Gastroesophageal sphincter (tissue), 4 donors: Measurements from ENCODE around the gene MTHFD2L. TPM values are rescaled to one million over a fixed set of nuclear protein-coding genes. Genes with fewer than 3 reads are reported as not detected.

Experiments
- ATAC-seq: fragments of 150-250 bp; one replicate; pipeline ENCODE4 v1.9.1; 2016; ENCODE audit warnings: mild to moderate bottlenecking, moderate library complexity
- H3K27ac ChIP-seq, 4 donors: fragments of 200-600 bp; sonication (generic) in 3 of 4; 1 replicate in 3 of 4; 2 replicates in 1 of 4; pipeline ENCODE4 v1.5.1; 2016 to 2019
- H3K27me3 ChIP-seq: fragments of 200-600 bp; sonication (generic); one replicate; pipeline ENCODE4 v1.5.1; 2019
- H3K36me3 ChIP-seq, 2 donors: fragments of 200-600 bp; sonication (generic); one replicate each; pipeline ENCODE4 v1.5.1; 2019; ENCODE audit warnings: control low read depth in 1 of 2
- H3K4me1 ChIP-seq, 3 donors: fragments of 200-600 bp; sonication (generic); 1 replicate in 2 of 3; 2 replicates in 1 of 3; pipeline ENCODE4 v1.5.1; 2016 to 2019; ENCODE audit warnings: control low read depth in 2 of 3
- H3K4me3 ChIP-seq, 2 donors: fragments of 200-600 bp; sonication (generic); one replicate each; pipeline ENCODE4 v1.5.1; 2019; ENCODE audit warnings: mild to moderate bottlenecking in 1 of 2, moderate library complexity in 1 of 2
- H3K9me3 ChIP-seq, 3 donors: fragments of 200-600 bp; sonication (generic); one replicate each; pipeline ENCODE4 v1.5.1; 2017 to 2019; ENCODE audit warnings: control low read depth in 2 of 3
- EP300 ChIP-seq: sonication (generic); formaldehyde crosslinking; IDR thresholded peaks from one replicate; pipeline ENCODE4 v1.6.1; 2017; ENCODE audit warnings: antibody characterized with exemption, mild to moderate bottlenecking
- POLR2A ChIP-seq, 2 donors: fragments of 450-650 bp; IDR thresholded peaks; one replicate each; pipeline ENCODE4 v1.6.1; 2017; ENCODE audit warnings: antibody characterized with exemption in 2 of 2, mild to moderate bottlenecking in 2 of 2, moderate library complexity in 1 of 2
- POLR2AphosphoS5 ChIP-seq: sonication (generic); formaldehyde crosslinking; IDR thresholded peaks from one replicate; pipeline ENCODE4 v1.6.1; 2017; ENCODE audit warnings: antibody characterized with exemption
- WGBS, 2 donors: methylation state at CpG; one replicate each; pipeline ENCODE4 v1.1.5; 2018; ENCODE audit warnings: low coverage in 1 of 2; 5-methylcytosine and 5-hydroxymethylcytosine counted together
- total RNA-seq, 4 donors: library from RNA; depleted of rRNA; stranded (reverse); fragments of >200 nt; gene quantifications; one replicate each; pipeline ENCODE4 v1.1.0, GENCODE V29; 2016
- TF ChIP-seq, protein P1 (sequence below), 4 experiments: fragments of 200-600 bp in 2 of 4; fragments of 450-650 bp in 2 of 4; sonication (generic) in 1 of 4; IDR thresholded peaks; one replicate each; pipeline ENCODE4 v1.5.1; 2017 to 2019; ENCODE audit warnings: antibody characterized with exemption in 4 of 4, mild to moderate bottlenecking in 2 of 4, moderate library complexity in 2 of 4

MTHFD2L gene
- total RNA-seq, 4 donors from 2014 or later, result 12.4 to 29.0 (median 23.4) TPM

DNA sequence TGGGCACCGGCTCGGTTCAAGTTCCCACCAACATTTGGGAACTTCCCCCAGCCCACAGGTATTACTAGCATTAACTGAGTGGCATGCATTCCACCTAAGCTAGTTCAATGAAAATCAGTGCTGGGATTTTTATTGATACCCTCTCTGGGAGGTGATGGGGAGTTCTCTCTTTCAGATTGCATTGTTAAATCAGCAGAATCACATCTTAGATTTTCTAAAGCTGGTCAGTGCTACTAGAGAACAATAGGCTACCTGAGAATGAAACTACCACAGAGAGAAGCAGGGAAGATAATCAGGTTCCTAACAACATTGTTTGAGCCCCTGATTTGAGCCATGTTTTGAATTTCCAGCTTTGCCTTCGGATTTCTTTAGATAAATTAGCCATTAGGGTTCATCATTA, 166.3 kb downstream of the MTHFD2L start:
- ATAC-seq, result no peak
- Histone ChIP-seq H3K27ac (no peak overlapping the region), H3K36me3 (no peaks in the 10 kb centered on the region), H3K4me1 (peaks cover 0 to 6% (median 0%) of the 10 kb centered on the region in 3 donors), H3K4me3 (no peak overlapping the region), H3K9me3 (no peaks in the 10 kb centered on the region), H3K27me3 (no peaks in the 10 kb centered on the region)
- TF ChIP-seq, protein P1, sequence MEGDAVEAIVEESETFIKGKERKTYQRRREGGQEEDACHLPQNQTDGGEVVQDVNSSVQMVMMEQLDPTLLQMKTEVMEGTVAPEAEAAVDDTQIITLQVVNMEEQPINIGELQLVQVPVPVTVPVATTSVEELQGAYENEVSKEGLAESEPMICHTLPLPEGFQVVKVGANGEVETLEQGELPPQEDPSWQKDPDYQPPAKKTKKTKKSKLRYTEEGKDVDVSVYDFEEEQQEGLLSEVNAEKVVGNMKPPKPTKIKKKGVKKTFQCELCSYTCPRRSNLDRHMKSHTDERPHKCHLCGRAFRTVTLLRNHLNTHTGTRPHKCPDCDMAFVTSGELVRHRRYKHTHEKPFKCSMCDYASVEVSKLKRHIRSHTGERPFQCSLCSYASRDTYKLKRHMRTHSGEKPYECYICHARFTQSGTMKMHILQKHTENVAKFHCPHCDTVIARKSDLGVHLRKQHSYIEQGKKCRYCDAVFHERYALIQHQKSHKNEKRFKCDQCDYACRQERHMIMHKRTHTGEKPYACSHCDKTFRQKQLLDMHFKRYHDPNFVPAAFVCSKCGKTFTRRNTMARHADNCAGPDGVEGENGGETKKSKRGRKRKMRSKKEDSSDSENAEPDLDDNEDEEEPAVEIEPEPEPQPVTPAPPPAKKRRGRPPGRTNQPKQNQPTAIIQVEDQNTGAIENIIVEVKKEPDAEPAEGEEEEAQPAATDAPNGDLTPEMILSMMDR (IDR thresholded peaks at IDR 0.05), result no peak
- no peak for TF ChIP-seq POLR2AphosphoS5
- no peak for TF ChIP-seq EP300
- TF ChIP-seq POLR2A (IDR thresholded peaks at IDR 0.05), result no peak
- WGBS, 2 donors, result 56 to 77% methylated on average over 1 to 2 of the region's 3 CpGs

- TF ChIP-seq EP300 (no peak), POLR2AphosphoS5 (no peak), POLR2A (IDR thresholded peaks at IDR 0.05) (no peak)
- TF ChIP-seq, protein P1 (IDR thresholded peaks at IDR 0.05), result no peak
- Histone ChIP-seq H3K9me3 (no peaks in the 10 kb centered on the region), H3K4me3 (no peak overlapping the region), H3K4me1 (no peaks in the 10 kb centered on the region), H3K27ac (no peak overlapping the region), H3K27me3 (no peaks in the 10 kb centered on the region), H3K36me3 (no peaks in the 10 kb centered on the region)
- 84 to 85% methylated on average over 2 of the region's 2 CpGs for WGBS, 2 donors
- ATAC-seq, result no peak
Measured at GRCh38 chr4:74325886-74326285, 168.0 kb downstream of the MTHFD2L start.

GRCh38 chr4:74327762-74328161, 169.8 kb downstream of the MTHFD2L start:
- H3K36me3 ChIP-seq, result no peaks in the 10 kb centered on the region
- no peak for ATAC-seq

DNA sequence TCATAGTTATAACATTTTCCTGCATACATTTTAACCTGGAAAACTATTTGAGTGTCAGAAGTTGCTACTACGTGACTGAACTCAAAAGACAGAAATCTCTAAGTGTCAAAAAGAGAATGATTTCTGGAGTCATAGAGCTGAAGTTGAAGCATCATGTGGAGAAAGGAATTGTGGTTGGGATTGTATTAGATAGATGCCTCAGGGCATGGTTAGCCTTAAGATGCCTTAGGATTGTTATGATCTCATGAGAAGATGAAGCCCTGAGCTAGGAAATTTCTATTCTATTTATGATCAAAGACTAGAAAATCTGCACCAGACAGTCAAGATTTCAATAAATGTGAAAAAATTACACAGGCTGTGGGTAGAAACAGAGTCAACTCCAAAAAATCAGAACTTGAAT, 170.6 kb downstream of the MTHFD2L start:
- no peak for ATAC-seq
- WGBS, 2 donors, result 83 to 85% methylated on average over 1 of the region's 1 CpG
- TF ChIP-seq EP300, result no peak
- TF ChIP-seq, protein P1 (IDR thresholded peaks at IDR 0.05), result no peak
- TF ChIP-seq POLR2AphosphoS5, result no peak
- H3K4me1 ChIP-seq, result no peaks in the 10 kb centered on the region
- no peak overlapping the region for H3K4me3 ChIP-seq
- H3K9me3 ChIP-seq, result no peaks in the 10 kb centered on the region
- no peaks in the 10 kb centered on the region for H3K36me3 ChIP-seq
- H3K27me3 ChIP-seq, result no peaks in the 10 kb centered on the region
- H3K27ac ChIP-seq, result no peak overlapping the region

More at GRCh38 chr4:74327762-74328161, 169.8 kb downstream of the MTHFD2L start:
- Histone ChIP-seq H3K4me1 (no peaks in the 10 kb centered on the region), H3K4me3 (no peak overlapping the region), H3K27ac (no peak overlapping the region), H3K9me3 (no peaks in the 10 kb centered on the region), H3K27me3 (no peaks in the 10 kb centered on the region)
- no peak for TF ChIP-seq POLR2A (IDR thresholded peaks at IDR 0.05)
- TF ChIP-seq, protein P1 (IDR thresholded peaks at IDR 0.05), result no peak
- TF ChIP-seq POLR2AphosphoS5, result no peak
- 57 to 75% methylated on average over 3 of the region's 3 CpGs for WGBS, 2 donors

GRCh38 chr4:74329307-74329706, 171.4 kb downstream of the MTHFD2L start:
- Histone ChIP-seq H3K4me3 (no peak overlapping the region), H3K27ac (no peak overlapping the region), H3K9me3 (no peaks in the 10 kb centered on the region), H3K4me1 (no peaks in the 10 kb centered on the region), H3K36me3 (no peaks in the 10 kb centered on the region), H3K27me3 (no peaks in the 10 kb centered on the region)
- ATAC-seq, result no peak
- TF ChIP-seq EP300 (no peak), POLR2A (IDR thresholded peaks at IDR 0.05) (no peak), POLR2AphosphoS5 (no peak)
- TF ChIP-seq, protein P1 (IDR thresholded peaks at IDR 0.05), result no peak
